ENCODE measurements around the gene MECP2.

Gene MECP2

GRCh38 chrX:153974003-153974725 is 123.4 kb downstream of the MECP2 start:
- peaks cover 21% of the 10 kb centered on the region for H3K79me1 ChIP-seq (ENCODE audit: low read length)
- H2BK12ac ChIP-seq (ENCODE audit: low read length): no peak overlapping the region
- no peak overlapping the region for H3K23ac ChIP-seq (ENCODE audit: low read length)
- no peak overlapping the region for H3K27ac ChIP-seq (ENCODE audit: low read depth, low read length)
- no peak overlapping the region for H3K4ac ChIP-seq (ENCODE audit: low read depth, low read length)
- H2BK5ac ChIP-seq (ENCODE audit: low read depth, low read length, poor library complexity): no peak overlapping the region
- no peak overlapping the region for H3K14ac ChIP-seq (ENCODE audit: low read length)
- no peaks in the 10 kb centered on the region for H3K27me3 ChIP-seq (ENCODE audit: insufficient read depth, low read length)
- WGBS (ENCODE audit: extremely low coverage, insufficient coverage, insufficient read length): no CpG with 5 or more reads among the region's 14 CpGs
- no peak overlapping the region for H4K91ac ChIP-seq (ENCODE audit: low read depth, low read length)
- no peaks in the 10 kb centered on the region for H3K36me3 ChIP-seq (ENCODE audit: control insufficient read depth in 1 of 2, insufficient read depth in 2 of 2, low read length in 2 of 2)
- H2AFZ ChIP-seq (ENCODE audit: insufficient read depth, low read length, poor library complexity): no peak overlapping the region
- no peak overlapping the region for H2BK120ac ChIP-seq (ENCODE audit: insufficient read depth, low read length, poor library complexity)
- no peak overlapping the region for H4K8ac ChIP-seq (ENCODE audit: low read depth, low read length)
- H4K12ac ChIP-seq (ENCODE audit: low read depth, low read length): no peak overlapping the region
- peaks cover 3 to 5% of the 10 kb centered on the region in 2 experiments for H3K4me1 ChIP-seq (ENCODE audit: control insufficient read depth in 1 of 2, insufficient read depth in 2 of 2, low read length in 2 of 2)
- H2AK5ac ChIP-seq (ENCODE audit: low read length): no peak overlapping the region
- no peak overlapping the region for H3K18ac ChIP-seq (ENCODE audit: low read length)
- no peak for DNase-seq
- no peak overlapping the region for H3K9ac ChIP-seq (ENCODE audit: low read length)
- H3K4me2 ChIP-seq (ENCODE audit: low read length): no peak overlapping the region
- H3K79me2 ChIP-seq (ENCODE audit: control insufficient read depth, insufficient read depth, low read length, poor library complexity): peaks cover 20% of the 10 kb centered on the region
- no peak overlapping the region for H3K4me3 ChIP-seq (ENCODE audit: low read depth, low read length)
- H3K9me3 ChIP-seq (ENCODE audit: insufficient read depth, low read depth, low read length): no peaks in the 10 kb centered on the region

- peaks cover 28% of the 10 kb centered on the region for H3K79me2 ChIP-seq (ENCODE audit: control insufficient read depth, insufficient read depth, low read length, poor library complexity)
- peak overlapping the region; percentile 9 for H2BK5ac ChIP-seq (ENCODE audit: low read depth, low read length, poor library complexity)
- H3K14ac ChIP-seq (ENCODE audit: low read length): peak overlapping the region; percentile 33
- no peak for DNase-seq
- H4K12ac ChIP-seq (ENCODE audit: low read depth, low read length): peak overlapping the region; percentile 14
- peak overlapping the region; percentile 26 for H3K4ac ChIP-seq (ENCODE audit: low read depth, low read length)
- H4K91ac ChIP-seq (ENCODE audit: low read depth, low read length): peak overlapping the region; percentile 77
- H3K79me1 ChIP-seq (ENCODE audit: low read length): peaks cover 21% of the 10 kb centered on the region
- no peak overlapping the region for H3K23ac ChIP-seq (ENCODE audit: low read length)
- peak overlapping the region; percentile 99 for H3K27ac ChIP-seq (ENCODE audit: low read depth, low read length)
- H3K4me2 ChIP-seq (ENCODE audit: low read length): peak overlapping the region; percentile 81
- H3K9ac ChIP-seq (ENCODE audit: low read length): peak overlapping the region; percentile 74
- no peak overlapping the region for H2AFZ ChIP-seq (ENCODE audit: insufficient read depth, low read length, poor library complexity)
- peak overlapping the region; percentile 53 for H4K8ac ChIP-seq (ENCODE audit: low read depth, low read length)
- H3K18ac ChIP-seq (ENCODE audit: low read length): peak overlapping the region; percentile 6
- no peaks in the 10 kb centered on the region for H3K9me3 ChIP-seq (ENCODE audit: insufficient read depth, low read depth, low read length)
- WGBS (ENCODE audit: extremely low coverage, insufficient coverage, insufficient read length): no CpG with 5 or more reads among the region's 20 CpGs
- peaks cover 7 to 11% of the 10 kb centered on the region in 2 experiments for H3K4me1 ChIP-seq (ENCODE audit: control insufficient read depth in 1 of 2, insufficient read depth in 2 of 2, low read length in 2 of 2)
- H3K36me3 ChIP-seq (ENCODE audit: control insufficient read depth in 1 of 2, insufficient read depth in 2 of 2, low read length in 2 of 2): peaks cover 5 to 7% of the 10 kb centered on the region in 2 experiments
- H2BK12ac ChIP-seq (ENCODE audit: low read length): no peak overlapping the region
- H2AK5ac ChIP-seq (ENCODE audit: low read length): peak overlapping the region; percentile 23
- H3K4me3 ChIP-seq (ENCODE audit: low read depth, low read length): peak overlapping the region; percentile 81
- H3K27me3 ChIP-seq (ENCODE audit: insufficient read depth, low read length): no peaks in the 10 kb centered on the region
- H2BK120ac ChIP-seq (ENCODE audit: insufficient read depth, low read length, poor library complexity): peak overlapping the region; percentile 40
These were observed 124.2 kb downstream of the MECP2 start for GRCh38 chrX:153973127-153974002.

GRCh38 chrX:153972368-153973126 is 125.0 kb downstream of the MECP2 start, which contains the start of gene TMEM187:
TSS of gene TMEM187 (plus strand) at chrX:153972754. CDS start at chrX:153982063, 9,309 bp downstream.
- peak within 1 kb of the TSS; percentile 81 for H3K4me2 ChIP-seq (ENCODE audit: low read length)
- peak within 1 kb of the TSS; percentile 77 for H2BK120ac ChIP-seq (ENCODE audit: insufficient read depth, low read length, poor library complexity)
- peaks cover 10 to 12% of the 10 kb centered on the region in 2 experiments for H3K36me3 ChIP-seq (ENCODE audit: control insufficient read depth in 1 of 2, insufficient read depth in 2 of 2, low read length in 2 of 2)
- H4K8ac ChIP-seq (ENCODE audit: low read depth, low read length): peak within 1 kb of the TSS; percentile 89
- H2BK5ac ChIP-seq (ENCODE audit: low read depth, low read length, poor library complexity): peak within 1 kb of the TSS; percentile 99
- H2AK5ac ChIP-seq (ENCODE audit: low read length): peak within 1 kb of the TSS; percentile 99
- H3K27me3 ChIP-seq (ENCODE audit: insufficient read depth, low read length): no peaks in the 10 kb centered on the region
- DNase-seq: peak; percentile 80 to 97
- H3K18ac ChIP-seq (ENCODE audit: low read length): peak within 1 kb of the TSS; percentile 99
- peaks cover 21% of the 10 kb centered on the region for H3K79me1 ChIP-seq (ENCODE audit: low read length)
- H3K79me2 ChIP-seq (ENCODE audit: control insufficient read depth, insufficient read depth, low read length, poor library complexity): peaks cover 36% of the 10 kb centered on the region
- H2AFZ ChIP-seq (ENCODE audit: insufficient read depth, low read length, poor library complexity): peak within 1 kb of the TSS; percentile 88
- H3K4me3 ChIP-seq (ENCODE audit: low read depth, low read length): peak within 1 kb of the TSS; percentile 98
- H3K4ac ChIP-seq (ENCODE audit: low read depth, low read length): peak within 1 kb of the TSS; percentile 92
- H4K12ac ChIP-seq (ENCODE audit: low read depth, low read length): peak within 1 kb of the TSS; percentile 99
- peaks cover 7 to 12% of the 10 kb centered on the region in 2 experiments for H3K4me1 ChIP-seq (ENCODE audit: control insufficient read depth in 1 of 2, insufficient read depth in 2 of 2, low read length in 2 of 2)
- H3K14ac ChIP-seq (ENCODE audit: low read length): peak within 1 kb of the TSS; percentile 95
- H3K9ac ChIP-seq (ENCODE audit: low read length): peak within 1 kb of the TSS; percentile 99
- no CpG with 5 or more reads among the region's 103 CpGs for whole genome bisulfite sequencing (ENCODE audit: extremely low coverage, insufficient coverage, insufficient read length)
- no peaks in the 10 kb centered on the region for H3K9me3 ChIP-seq (ENCODE audit: insufficient read depth, low read depth, low read length)
- H3K27ac ChIP-seq (ENCODE audit: low read depth, low read length): peak within 1 kb of the TSS; percentile 99
- H4K91ac ChIP-seq (ENCODE audit: low read depth, low read length): peak within 1 kb of the TSS; percentile 96
- no peak within 1 kb of the TSS for H3K23ac ChIP-seq (ENCODE audit: low read length)
- no peak within 1 kb of the TSS for H2BK12ac ChIP-seq (ENCODE audit: low read length)
